Suppressor macrophage treated with lipopolysaccharide for 1 hour (primary cell): ENCODE data around the gene APLP2.
"Not testable (repeated sequence)": the region's sequence is repeated elsewhere in the genome, so short reads cannot be mapped to it uniquely, and the experiment has no call there.

ENCODE experiments used
- DNase-seq, 3 donors: peaks; one replicate each; pipeline ENCODE4 v3.0.0-alpha.2; 2020 to 2022

The APLP2 gene

DNA sequence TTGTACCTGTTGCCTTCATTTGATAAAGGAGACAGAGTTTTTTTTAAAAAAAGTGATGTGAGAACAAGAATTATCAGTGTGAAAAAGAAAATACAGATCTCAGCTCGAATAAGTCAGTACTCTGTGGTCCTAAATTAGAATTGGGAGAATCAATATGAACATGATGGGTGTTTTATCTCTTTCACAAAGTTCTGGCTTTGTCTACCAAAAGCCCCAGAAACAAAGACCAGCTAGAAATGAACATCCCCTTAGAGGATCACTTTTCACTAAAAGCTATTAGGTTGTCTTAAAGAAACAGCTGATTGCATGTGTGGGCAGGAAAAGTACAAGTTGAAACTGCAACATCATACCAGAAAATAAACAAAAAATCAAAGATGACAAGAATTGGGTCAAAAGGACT lies 81.5 kb downstream of the APLP2 start:
- no peak for DNase-seq

DNA sequence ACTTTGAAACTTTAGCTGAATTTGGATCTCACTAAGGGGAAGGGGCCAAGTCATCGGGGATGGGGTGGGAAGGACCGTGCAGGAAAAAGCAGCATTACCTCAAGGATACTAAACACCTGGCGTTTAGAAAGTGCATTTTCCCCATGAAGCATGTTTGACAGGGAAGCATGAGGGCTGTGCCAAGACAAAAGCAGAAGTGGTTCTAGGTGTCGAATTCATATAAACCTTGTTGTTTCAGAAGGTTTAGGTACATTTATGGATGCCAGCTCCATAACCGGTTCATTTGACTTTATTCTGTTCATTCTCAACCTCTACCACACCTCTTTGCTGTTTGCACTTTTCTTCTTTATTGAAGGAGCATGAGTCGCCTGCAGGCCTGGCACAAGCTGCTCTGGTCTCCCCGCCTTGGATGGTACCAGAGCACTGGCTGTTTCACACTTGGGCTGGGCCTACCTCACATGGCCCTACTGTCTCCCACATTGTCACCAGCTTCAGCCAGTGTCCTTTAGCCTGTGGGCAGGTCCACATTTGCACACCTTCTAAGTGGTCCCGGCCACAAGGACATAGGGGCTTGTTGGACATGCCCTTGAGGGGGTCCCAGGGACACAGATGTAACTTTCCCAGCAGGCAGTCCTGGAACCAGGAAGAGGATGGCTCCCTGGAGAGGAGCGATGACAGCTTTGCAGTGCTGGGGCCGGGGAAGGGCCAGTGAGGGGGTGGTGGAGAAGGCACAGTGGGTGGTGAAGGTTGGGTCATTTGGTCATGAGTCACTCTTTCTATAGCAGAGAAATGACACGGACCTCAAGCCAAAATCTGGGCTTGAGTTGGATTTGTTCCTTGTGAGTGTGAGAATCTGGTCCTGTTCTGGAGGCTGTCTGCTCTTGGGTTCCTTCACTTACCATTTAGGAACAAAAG lies 86.7 kb downstream of the APLP2 start:
- peak; percentile 88 to 91 (median 90) for DNase-seq

DNA sequence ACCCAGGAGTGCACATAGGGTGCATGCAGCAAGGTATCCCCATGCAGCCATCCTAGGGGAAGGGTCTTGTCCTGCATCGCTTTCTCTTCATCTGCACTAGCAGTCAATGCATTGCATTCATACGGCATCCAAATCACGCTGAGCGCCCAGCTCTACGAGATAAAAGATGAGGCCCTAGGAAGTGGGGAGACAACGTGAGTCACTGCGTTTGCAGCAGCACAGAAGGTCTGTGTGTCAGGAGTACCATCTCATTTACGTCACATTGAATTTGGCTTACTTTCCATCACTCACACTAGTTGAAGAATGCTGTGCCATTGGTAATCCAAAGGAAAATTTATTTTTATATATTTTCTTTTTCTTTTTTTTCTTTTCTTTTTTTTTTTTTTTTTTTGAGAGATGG lies 87.4 kb downstream of the APLP2 start:
- DNase-seq: peak; percentile 63 to 71 (median 68)

DNA sequence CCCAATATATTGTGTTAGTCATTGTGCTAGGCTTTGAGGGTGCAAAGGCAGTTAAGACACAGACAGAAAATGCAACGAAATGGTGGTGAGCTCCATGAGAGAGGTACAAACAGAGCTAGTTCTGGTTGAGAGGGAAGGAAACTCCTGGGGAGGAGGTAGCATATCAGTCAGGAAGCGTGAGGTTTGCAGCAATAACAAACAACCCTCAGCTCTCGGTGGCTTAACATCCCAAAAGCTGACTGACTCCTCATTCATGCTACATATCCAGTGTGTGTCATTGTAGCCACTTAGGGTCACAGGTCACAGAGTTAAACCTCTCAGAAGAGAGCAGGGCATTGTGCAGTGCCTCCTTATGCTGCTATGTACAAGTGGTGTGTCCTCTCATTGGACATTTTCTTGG lies 88.1 kb downstream of the APLP2 start:
- no peak for DNase-seq

DNA sequence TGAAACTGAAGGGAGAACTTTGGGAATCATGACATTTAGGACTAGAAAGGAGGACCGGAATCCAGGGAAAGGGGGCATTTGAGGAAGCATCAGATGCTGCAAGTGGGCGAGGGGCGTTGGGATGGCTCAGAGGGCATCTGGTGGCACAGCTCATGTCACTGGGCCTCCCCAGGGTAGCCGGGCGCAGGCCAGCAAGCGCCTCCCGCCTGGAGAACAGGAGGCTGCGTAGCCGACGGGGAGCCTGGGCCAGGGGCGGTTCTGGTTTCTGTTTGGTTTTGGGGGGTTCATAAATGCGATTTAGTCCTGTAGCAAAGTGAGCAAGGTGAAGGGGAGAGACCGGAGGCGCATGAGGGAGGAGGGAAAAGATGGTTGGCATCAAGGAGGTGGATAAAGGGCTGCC lies 89.4 kb downstream of the APLP2 start:
- no peak for DNase-seq

DNA sequence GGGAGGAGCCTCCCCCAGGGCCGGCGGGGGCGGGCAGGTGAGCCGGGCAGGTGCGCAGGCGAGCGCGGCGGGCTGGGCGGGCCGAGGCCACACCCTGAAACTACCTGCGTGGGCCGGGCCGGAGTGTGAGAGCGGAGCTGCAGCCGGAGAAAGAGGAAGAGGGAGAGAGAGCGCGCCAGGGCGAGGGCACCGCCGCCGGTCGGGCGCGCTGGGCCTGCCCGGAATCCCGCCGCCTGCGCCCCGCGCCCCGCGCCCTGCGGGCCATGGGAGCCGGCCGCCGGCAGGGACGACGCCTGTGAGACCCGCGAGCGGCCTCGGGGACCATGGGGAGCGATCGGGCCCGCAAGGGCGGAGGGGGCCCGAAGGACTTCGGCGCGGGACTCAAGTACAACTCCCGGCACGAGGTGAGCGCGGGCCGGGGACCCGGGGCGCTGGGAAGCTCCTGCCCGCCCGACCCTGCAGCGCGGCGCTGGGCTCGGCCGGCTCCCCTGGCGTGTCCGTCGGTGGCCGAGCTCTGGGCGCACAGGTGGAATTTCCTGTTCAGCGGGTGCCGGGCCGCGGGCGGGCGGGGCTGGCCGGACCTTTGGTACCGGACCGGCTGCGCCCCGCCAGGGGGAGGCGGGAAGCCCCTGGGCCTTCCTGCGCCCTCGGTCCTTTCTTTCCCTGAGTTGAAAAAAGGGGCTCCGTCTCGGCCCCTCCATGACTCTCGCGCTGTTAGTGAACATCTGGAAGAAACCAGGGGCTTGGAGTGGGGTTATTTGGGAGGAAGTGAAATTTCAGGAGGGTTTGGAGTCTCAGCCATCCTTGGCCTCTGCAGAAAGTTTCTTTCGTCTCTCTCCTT lies 90.2 kb downstream of the APLP2 start, which contains the start of gene ST14:
Gene ST14 (plus strand): TSS at position 126 of the 841 bp plus-strand sequence. CDS start 198 bp downstream, at position 324.
- DNase-seq: peak; percentile 45 to 84 (median 66)

DNA sequence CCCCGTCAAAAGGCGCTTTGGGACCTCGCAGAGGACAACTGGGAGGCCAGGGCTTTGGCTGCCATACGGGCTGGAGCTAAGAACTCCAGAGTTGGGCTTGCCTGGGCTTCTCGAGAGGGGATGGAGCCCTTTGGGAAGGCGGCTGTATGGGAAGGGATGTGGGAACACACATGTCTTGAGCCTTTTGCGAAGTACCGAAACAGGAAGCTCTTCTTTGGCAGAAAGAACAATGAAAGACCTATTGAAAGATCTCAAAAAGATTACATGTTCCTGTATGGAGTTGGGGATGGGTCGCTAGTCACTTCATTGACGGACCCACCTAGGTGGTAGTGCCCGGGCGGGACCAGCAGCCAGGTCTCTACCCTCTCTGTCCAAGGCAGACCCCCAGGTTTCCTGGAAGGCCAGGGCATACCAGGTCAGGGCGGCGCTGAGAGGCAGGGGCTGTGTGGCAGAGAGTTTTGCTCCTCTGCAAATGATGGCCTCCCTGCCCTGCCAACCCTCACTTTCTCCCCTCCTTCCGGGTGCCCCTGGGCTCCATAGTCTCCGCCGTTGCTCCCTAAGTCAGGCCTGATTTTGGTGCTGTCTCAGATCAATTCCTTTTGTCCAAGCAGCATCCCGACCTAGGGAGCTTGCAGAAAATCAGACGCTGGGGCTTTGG lies 90.9 kb downstream of the APLP2 start:
- peak in 1 of 3 donors; percentile 38 for DNase-seq

DNA sequence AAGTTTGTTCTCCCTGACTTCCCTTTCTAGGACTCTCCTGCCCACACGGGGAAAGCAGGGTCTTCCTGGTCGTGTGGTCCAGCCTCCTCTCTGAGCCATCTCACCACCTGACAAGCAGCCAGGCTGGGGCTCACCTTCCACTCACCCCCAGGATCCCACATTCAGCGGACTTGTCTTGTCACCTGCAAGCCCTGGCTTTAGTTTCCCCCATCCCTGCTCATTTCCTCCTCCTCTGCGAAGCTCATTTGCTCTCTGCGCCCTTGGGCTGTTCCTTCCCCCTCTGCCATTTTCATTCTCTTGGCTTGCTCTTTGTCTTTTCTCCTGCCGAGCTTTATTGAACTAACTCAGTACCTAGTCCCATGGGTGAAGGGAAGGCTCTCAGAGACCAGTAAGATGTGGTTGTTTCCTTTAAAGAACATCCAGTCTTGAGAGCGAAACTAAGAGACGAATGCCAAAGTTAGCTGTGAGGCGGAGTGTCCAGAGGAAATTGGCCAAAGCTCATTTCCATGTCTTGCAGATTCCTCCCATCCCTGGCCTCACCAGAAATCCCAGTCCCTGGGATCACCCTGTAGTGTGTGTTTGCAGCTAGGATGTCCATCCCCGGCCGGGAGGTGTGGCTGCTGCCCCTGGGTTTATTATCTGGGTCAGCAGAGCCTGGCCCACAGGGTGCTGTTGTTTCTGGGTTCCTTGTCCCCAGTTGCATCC lies 91.9 kb downstream of the APLP2 start:
- DNase-seq: no peak

DNA sequence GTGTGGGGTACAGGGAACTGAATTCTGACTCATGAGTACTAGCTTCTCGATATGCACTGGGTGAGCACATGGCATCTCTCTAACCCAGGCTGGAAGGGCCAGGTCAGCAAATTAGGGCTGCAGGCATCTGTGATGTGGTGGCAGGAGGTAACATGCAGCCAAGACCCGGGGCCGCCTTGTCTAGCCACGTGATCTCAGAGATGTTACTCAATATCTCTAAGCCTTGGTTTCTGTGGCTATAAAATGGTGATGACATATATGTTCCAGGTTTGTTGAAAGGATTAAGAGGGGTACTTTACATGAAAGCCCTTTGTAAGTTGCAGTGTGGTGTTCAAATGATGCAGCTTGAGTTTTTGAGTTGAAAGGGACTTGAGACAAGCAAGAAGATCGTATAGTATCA lies 93.0 kb downstream of the APLP2 start:
- DNase-seq: peak; percentile 46 to 53 (median 49)

DNA sequence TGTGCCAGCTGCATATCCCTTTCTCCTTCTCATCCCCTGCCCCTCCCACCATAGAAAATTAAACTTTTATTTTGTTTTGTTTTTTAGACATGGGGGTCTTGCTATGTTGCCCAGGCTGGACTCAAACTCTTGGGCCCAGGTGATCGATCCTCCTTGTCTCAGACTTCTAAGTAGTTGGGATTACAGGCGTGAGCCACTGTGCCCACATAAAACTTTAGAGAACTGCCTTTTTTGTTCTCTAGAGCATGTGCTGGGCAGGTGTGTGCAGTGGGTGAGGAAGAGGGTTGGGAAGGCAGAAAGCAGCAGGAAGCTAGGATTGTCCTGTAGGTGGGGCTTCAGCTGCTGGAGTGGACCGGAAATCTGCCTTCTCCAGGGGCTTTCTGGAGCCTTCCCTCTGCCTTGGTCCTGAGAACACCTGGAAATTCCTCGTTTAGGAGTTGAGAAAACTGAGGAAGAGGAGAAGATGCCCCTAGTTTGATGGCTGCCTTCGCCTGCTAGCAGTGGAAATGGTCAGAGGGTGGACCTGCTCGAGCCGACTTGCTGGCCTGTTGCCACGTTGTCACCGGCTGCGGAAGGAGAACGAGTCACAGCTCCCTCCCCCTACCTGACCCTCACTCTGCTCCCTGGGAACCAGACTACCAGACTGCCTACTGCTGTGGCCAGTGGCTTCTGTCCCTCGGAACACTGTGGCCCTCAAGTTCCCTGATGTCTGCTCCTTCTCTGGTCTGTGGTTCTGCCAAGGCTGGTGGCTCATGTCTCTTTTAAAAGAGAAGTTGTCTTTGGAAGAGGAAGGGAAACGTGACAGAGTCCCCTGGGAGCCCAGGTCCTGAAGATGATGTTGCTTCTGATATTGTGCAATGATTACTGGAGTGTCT lies 93.9 kb downstream of the APLP2 start:
- peak; percentile 65 to 80 (median 76) for DNase-seq

DNA sequence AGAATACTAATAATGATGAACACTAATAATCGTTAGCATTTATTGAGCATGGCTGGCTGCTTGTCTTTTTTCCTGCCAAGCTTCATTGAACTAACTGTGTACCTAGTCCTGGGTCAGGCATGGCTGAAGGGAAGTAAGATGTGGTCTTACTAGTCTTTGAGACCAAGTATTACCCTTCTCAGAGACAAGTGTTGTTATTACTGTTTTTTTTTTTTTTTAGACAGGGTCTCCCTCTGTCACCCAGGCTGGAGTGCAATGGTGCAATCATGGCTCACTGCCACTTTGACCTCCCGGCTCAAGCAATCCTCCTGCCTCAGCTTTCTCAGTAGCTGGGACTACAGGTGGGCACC lies 94.5 kb downstream of the APLP2 start:
- DNase-seq: no peak

DNA sequence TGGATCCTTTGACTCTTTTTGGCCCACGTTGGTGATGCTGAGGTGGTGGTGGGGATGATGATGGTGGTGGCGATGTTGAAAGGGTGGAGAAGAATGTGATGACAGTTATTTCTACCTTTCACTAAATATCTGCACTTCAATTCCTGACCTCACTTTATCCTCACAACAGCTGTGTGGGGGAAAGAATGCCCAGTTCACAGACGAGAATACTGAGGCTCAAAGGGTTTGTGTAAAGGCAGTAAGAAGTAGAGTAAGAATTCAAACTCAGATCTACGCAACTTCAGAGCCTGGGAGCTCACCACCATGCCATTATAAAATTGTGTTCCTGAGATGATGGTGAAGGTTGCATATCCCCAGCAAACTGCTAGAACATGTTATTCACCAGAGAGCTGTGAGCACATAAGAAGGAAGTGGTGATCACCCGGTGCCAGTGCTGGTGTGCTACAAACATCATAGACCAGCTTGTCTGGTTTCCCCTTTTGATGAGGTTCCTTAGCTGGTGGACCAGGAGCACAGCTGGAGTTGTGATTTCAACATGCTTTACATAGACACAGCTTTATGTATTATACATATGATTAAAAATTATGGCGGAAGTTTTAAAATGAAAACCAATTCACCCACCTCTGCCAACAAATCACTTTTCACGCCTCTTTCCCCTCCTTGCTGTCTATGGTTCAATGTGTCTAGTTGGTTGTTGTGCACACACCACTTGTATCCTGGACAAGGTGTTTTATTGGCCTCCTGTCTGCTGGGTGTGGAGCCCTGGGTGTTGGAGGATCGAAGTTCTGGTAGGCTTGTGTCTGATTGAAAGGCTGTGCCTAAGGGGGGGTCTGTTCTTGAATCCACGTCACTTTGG lies 96.1 kb downstream of the APLP2 start:
- peak; percentile 85 to 91 (median 87) for DNase-seq

DNA sequence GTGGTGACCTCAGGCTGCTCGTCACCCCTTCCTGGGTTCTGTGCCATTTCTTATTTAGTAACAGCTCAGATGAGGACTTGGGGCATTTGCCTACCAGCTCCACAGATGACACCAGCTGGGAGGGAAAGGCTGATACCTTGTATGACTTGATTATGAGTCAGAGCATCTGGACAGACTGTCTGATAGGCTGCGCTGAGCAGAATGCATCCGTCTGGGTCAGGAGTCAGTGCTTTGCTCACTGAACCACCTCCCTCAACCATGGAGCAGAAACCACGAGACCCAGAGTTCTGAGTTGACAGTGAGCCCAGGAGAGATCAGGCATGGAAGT lies 96.7 kb downstream of the APLP2 start:
- peak; percentile 92 to 97 (median 93) for DNase-seq

DNA sequence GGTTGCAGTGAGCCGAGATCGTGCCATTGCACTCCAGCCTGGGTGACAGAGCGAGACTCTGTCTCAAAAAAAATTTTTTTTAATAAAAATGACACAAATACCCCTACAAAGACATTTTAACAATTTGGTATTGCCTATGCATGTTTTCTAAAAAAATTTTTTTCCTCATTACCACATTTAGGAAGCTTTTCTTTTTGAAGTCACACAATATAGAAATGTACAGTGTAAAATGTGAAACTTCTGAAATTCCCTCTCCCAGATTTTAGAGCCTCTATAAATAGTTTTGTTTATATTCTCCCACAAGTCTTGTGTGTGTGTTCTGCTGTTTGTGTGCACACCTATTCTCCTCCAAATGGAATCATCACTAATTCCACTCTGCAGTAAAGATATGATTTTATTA lies 97.5 kb downstream of the APLP2 start:
- DNase-seq: peak in 2 of 3 donors; percentile 53 to 65

DNA sequence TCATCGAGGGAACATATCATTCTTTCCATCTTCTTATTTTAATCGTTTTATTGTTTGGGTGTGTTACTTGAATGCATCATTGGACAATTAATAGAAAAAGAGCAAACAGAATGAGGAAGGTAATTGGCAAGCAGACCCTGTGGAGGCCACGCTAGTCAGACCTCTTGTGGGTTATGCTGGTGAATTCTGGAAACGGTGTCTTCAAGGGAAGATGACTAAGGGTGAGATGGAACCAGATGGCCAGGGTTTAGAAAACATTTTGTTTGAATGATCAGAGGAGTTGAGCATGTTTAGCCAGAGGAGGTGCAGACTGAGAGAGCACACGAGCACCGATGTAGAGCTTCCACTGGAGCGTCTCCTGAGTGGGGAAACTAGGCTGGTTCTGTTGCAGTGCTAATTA lies 98.4 kb downstream of the APLP2 start:
- no peak for DNase-seq

DNA sequence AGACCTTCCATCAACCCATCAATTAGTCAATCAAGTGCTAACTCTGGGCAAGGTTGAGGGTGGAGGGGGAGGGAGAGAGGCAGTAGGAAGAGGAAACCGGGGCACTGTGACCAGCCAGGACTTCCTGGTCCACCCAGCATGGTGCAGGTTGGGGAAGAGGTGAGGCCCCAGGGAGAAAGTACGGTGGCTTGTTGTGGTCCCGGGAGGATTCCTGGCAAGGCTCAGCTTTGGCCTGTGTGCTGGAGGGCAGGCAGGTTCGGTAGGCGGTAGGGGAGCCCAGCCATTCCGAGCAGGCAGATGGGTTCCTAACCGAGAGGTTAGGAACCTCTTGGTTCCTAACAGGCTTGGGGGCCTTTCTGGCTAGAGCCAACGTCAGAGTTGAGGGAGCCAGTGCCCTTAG lies 100.7 kb downstream of the APLP2 start:
- no peak for DNase-seq

DNA sequence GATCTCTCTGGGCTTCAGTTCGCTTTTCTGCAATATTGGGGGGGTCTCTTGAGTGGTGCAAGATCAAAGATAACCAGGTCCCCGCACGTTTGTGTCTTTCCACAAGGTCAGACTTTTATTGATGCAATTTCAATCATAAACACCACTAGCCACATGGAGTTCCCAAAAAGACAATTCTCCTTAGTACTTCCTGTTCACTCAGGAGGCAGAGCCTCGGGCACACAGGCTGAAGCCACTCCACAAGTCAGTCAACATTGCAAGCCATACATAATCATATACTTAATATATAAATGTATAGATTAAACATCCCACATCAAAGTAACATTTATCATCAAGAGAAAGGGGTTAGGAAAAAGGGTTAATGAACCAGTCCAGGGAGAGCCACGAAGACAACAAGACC lies 101.8 kb downstream of the APLP2 start:
- DNase-seq: peak in 1 of 3 donors; percentile 49

DNA sequence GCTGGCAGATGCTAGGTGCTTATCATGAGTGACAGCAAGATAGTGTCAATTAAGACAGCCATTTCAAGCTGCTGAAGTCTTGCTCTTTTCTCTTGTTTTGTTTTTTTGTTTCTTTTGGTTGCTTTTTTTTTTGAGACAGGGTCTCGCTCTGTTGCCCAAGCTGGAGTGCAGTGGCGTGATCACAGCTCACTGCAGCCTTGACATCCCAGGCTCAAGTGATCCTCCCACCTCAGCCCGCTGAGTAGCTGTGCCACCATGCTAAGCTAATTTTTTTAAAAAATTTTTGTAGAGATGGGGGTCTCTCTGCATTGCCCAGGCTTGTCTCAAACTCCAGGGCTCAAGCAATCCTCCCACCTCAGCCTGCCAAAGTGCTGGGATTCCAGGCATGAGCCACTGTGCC lies 102.3 kb downstream of the APLP2 start:
- DNase-seq: not testable (repeated sequence)

DNA sequence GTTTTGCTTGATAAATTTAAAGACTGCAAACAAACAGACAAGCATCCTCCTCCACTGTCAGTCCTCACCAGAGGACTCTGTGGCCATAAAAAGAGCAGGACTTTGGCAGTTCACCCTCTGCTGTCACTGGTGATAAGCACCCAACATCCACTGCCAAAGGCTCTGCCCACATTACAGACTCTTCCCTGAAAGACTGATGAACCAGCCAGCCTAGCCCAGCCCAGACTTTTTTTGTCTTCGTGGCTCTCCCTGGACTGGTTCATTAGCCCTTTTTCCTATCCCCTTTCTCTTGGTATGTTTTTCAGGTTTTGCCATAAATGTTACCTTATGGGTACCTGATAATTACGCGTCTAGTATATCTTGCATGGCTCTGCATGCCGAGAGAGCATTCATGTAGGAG lies 104.9 kb downstream of the APLP2 start:
- no peak for DNase-seq

DNA sequence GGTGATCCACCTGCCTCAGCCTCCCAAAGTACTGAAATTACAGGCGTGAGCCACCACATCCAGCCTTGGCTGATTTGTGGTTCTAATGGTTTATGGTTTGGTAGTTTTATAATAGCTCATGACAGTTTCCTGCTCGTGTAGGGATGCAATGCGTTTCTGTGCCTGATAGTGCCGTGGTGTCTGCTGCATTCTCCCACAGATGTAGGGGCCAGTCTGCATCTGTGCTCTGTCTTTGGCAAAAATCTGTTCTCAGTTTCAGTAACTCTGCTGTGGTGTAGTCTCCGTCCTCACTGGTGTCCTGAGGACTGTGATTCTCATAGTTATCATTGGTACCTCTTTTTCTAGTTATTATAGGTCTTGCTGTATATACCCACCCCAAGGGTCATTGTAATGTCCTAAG lies 106.2 kb downstream of the APLP2 start:
- DNase-seq: no peak

DNA sequence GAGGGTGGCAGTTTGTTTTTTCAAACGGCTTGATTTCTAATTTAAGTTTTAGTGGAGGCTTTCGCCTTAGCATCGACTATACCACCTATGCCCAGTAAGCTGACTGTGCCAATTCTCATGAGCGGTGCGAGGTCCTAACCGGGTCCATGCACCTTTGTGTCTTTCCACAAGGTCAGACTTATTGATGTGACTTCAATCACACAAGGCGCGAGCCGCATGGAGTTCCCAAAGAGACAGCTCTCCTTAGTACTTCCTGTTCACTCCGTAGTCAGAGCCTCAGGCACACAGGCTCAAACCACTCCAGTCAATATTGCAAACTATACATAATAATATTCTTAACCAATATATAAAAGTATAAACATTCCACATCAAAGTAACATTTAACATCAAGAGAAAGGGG lies 108.1 kb downstream of the APLP2 start:
- no peak for DNase-seq
